ENCODE data around the gene PPP2R3C. TPM values are rescaled to one million over a fixed set of nuclear protein-coding genes. Genes with fewer than 3 reads are reported as not detected.

PPP2R3C gene
- total and polyA plus RNA-seq, 2 of the 13 experiments (the other 11 are each of a cell fraction or from before 2014, with no cell fraction given) = 63.4 to 102 TPM

GRCh38 chr14:35083530-35084150 is 38.1 kb downstream of the PPP2R3C start (continued):
- TF ChIP-seq DZIP1 (CRISPR knock-in tag; IDR thresholded peaks at IDR 0.05) (no peak), MEF2D (CRISPR knock-in tag; IDR thresholded peaks at IDR 0.05) (no peak), TAF1 (CRISPR knock-in tag; IDR thresholded peaks at IDR 0.05) (no peak), RELA (CRISPR knock-in tag; IDR thresholded peaks at IDR 0.05) (no peak), HDAC1 (CRISPR knock-in tag; IDR thresholded peaks at IDR 0.05) (0 out of 2 replicates have a peak, but pooled peaks have one; percentile 16), PAX8 (CRISPR knock-in tag; IDR thresholded peaks at IDR 0.05; ENCODE audit: borderline replicate concordance) (no peak), ZNF205 (CRISPR knock-in tag; IDR thresholded peaks at IDR 0.05) (no peak), ARID3A (IDR thresholded peaks at IDR 0.05; ENCODE audit: low read depth, low read length) (no peak), ZNF337 (CRISPR knock-in tag; IDR thresholded peaks at IDR 0.05; ENCODE audit: borderline replicate concordance, low read depth) (no peak), ZFP62 (CRISPR knock-in tag; IDR thresholded peaks at IDR 0.05) (no peak), ZIK1 (CRISPR knock-in tag; IDR thresholded peaks at IDR 0.05; ENCODE audit: borderline replicate concordance, low read depth) (no peak), PRMT3 (CRISPR knock-in tag; IDR thresholded peaks at IDR 0.05; ENCODE audit: borderline replicate concordance, low read depth) (0 out of 2 replicates have a peak, but pooled peaks have one; percentile 43), SNAI1 (CRISPR knock-in tag; IDR thresholded peaks at IDR 0.05; ENCODE audit: borderline replicate concordance) (no peak), CEBPB (IDR thresholded peaks at IDR 0.05; ENCODE audit: borderline replicate concordance, low read depth, low read length) (no peak), RBFOX2 (IDR thresholded peaks at IDR 0.05; ENCODE audit: low read depth, low read length) (no peak), ZNF180 (CRISPR knock-in tag; IDR thresholded peaks at IDR 0.05; ENCODE audit: borderline replicate concordance, low read depth) (no peak), REST (IDR thresholded peaks at IDR 0.05; ENCODE audit: borderline replicate concordance in 1 of 2, low read depth in 1 of 2, low read length in 2 of 2) (no peak), SIX1 (CRISPR knock-in tag; IDR thresholded peaks at IDR 0.05; ENCODE audit: borderline replicate concordance) (no peak), ZNF777 (CRISPR knock-in tag; IDR thresholded peaks at IDR 0.05) (no peak), BCL3 (CRISPR knock-in tag; IDR thresholded peaks at IDR 0.05) (no peak), ZFP82 (CRISPR knock-in tag; IDR thresholded peaks at IDR 0.05; ENCODE audit: borderline replicate concordance) (no peak)
